GM18505 (cell line): ENCODE results near the gene CYTL1.

Source experiments
- ATAC-seq: cut with Tn5 transposase; IDR thresholded peaks from one replicate; pipeline ENCODE4 v1.9.1; 2021; ENCODE audit not compliant: unreplicated experiment
- POLR2A ChIP-seq: IDR thresholded peaks from 4 replicates; pipeline ENCODE4 v1.6.1; 2011; ENCODE audit warnings: borderline replicate concordance; ENCODE audit not compliant: insufficient read depth, insufficient read length; ENCODE audit errors: extremely low read depth

CYTL1 gene

DNA sequence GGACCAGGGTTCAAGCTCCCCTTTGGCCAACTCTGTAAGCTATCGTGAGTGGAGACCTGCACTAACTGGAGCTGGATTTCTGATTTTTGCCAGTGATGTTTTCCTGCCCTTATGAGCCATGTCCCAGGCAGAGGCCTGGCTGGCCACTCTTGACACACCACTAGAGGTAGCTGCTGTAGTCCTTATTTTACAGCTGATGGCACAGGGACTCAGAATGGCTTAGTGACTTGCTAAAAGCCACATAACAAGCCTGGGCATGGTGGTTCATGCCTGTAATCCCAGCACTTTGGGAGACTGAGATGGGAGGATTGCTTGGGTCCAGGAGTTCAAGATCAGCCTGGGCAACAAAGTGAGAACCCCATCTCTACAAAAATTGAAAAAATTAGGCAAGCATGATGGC, 33.4 kb downstream of the CYTL1 start:
- no peak for ATAC-seq
- no peak for TF ChIP-seq POLR2A

DNA sequence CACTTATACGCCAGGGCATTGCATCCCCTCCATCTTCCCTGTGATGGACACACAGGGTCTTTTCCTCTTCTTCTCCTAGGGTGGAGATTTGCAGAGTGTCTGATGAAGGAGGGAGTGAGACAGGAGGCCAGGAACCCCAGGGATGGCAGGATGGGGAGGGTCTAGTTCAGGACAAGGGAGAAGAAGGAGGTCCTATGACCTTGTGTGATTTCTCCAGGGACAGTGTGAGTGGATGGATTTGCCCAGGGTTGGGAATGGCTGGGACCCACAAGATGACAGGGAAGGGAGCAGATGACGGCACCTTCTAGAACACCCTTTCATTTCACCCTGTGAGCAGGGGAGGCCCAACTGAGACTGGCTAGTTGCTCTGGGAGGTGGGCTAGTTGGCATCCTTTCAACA, 34.2 kb downstream of the CYTL1 start:
- no peak for TF ChIP-seq POLR2A
- no peak for ATAC-seq

DNA sequence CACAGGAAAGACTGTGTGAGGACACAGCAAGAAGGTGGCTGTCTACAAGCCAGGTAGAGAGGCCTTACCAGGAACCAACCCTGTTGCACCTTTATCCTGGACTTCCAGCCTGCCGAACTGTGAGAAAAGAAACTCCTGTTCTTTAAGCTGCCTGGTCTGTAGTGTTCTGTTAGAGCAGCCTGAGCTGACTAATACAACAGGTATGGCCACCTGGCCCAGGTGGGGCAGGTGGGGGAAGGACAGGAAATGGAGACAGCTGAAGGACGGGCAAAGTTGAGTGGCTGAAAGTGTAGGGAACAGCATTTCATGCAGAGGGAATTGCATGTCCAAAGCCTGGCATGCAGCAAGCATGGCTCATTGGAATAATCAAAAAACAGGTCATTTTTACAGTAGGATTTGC, 35.1 kb downstream of the CYTL1 start:
- no peak for TF ChIP-seq POLR2A
- no peak for ATAC-seq

DNA sequence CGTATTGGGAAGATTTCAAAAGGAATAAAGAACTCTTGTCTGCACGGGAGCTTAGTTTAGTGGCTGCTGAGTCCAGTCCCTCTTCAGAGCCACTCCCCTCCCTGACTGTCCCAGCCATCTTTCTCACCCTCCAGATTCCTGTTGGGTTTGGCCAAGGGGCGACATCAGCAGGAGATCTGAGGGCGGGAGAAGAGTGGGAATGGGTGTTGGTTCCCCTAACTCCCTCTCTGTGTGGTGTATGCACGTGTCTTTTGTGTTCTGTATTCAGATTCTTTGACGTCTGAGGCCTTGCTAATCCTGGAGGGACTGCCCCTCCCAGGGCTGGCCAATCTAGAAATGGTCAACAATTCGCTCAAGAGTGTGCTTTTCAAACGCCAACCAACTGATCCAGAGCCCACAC, 37.4 kb downstream of the CYTL1 start:
- no peak for TF ChIP-seq POLR2A
- no peak for ATAC-seq

DNA sequence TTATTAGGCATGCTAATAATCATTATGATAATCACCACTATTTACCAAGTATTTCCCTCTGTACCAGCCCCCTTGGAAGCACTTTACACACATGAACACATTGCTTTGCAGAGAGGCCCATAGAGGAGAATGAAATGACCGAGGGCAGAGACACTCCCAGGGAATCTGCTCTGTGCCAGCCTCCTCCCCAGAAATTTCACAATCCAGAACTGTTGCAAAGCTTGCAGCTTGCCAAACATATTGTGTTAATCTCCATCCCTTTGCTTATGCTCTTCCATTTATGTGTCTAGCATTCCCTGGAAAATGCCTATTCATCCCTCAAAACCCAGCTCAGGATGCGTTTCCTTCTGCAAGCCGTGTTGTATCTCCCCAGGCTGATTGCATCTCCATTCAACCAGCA, 37.8 kb downstream of the CYTL1 start:
- ATAC-seq = no peak
- TF ChIP-seq POLR2A = no peak

DNA sequence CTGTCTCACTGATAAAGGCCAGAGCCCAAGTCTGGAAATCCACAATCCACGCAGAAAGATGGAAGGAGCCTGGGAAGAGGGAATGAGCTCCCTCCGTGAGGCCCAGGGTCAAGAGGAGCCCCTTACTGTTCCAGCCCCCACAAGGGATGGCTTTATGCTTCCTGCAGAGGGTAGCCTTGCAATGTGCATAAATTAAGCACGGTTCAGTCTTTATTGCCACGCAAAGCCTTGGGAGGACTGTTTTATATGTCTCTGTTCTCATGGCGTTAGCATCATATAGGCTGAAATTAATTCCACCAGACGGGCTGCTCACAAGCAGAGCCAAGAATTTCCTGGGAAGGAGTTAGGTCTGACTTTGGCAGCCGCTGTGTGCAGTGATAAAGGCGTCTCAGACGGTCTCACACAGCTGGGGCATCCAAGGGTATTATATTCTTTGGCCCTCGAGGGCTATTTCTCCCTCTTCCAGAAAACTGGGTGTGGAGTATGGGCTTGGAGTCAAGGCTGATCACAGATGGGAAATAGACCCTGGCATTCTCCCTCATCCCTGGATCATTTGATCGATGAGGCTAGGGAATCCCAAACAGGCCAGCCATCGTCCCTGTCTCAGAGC, 38.5 kb downstream of the CYTL1 start:
- TF ChIP-seq POLR2A = no peak
- ATAC-seq = no peak

DNA sequence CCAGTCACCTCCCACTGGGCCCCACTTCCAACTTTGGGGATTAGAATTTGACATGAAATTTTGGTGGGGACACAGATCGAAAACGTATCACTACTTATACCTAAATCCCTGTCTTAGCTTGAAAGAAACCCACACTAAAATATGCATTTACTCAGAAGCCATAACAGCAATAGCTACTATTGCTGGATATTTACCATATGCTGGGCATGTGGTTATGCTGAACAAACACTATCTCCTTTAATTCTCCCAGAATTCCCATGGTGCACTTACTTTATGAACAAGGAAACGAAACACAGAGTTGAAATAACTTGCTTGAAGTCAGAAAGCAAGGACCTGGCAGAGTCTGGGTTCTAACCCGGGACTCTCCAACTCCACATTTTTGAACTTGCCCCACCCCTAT, 39.3 kb downstream of the CYTL1 start:
- TF ChIP-seq POLR2A = no peak
- no peak for ATAC-seq

DNA sequence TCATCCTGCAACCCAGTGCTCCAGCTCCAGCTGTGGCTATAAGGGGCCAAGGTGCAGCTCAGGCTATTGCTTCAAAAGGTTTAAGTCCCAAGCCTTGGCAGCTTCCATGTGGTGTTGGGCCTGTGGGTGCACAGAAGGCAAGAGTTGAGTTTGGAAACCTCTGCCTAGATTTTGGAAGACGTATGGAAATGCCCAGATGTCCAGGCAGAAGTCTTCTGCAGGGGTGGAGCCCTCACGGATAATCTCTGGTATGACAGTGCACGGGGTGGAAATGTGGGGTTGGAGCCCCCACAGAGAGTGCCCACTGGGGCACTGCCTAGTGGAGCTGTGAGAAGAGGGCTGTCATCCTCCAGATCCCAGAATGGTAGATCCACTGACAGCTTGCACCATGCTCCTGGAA, 44.5 kb downstream of the CYTL1 start:
- TF ChIP-seq POLR2A = no peak
- ATAC-seq = no peak

DNA sequence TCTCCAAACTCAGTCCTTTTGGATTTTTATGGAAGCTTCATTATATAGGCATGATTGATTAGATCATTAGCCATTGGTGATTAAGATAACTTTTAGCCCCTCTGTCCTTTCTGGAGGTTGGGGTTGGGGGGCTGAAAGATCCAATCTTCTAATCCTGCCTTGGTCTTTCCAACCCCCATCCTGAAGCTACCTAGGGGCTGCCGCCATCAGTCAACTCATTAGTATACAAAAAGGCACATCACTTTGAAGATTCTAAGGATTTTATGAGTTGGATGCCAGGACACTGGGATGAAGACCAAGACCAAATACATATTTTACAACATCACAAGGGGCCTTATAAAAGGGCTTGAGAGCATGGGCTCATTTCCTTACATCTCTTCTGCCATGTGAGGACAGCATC, 47.5 kb downstream of the CYTL1 start:
- TF ChIP-seq POLR2A = no peak
- ATAC-seq = no peak

DNA sequence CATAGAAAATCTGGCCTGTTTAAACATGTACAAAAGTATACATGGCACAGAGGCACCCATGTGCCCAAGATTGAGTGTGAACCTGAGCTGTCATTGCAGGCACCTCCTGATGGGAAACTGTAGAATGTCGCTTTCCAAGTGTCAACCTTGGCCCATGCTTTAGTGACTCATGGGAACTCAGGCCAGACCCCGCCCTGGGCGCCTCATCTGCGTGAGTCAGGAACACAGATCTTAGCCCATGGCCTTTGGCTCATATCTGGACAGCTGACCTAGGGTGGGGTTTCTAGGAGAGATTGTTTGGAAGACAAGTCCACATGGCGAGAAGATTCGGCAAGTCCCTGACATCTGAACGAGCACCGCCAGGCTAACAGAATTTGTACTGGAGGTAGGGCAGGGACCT, 50.0 kb downstream of the CYTL1 start:
- no peak for TF ChIP-seq POLR2A
- ATAC-seq = no peak

DNA sequence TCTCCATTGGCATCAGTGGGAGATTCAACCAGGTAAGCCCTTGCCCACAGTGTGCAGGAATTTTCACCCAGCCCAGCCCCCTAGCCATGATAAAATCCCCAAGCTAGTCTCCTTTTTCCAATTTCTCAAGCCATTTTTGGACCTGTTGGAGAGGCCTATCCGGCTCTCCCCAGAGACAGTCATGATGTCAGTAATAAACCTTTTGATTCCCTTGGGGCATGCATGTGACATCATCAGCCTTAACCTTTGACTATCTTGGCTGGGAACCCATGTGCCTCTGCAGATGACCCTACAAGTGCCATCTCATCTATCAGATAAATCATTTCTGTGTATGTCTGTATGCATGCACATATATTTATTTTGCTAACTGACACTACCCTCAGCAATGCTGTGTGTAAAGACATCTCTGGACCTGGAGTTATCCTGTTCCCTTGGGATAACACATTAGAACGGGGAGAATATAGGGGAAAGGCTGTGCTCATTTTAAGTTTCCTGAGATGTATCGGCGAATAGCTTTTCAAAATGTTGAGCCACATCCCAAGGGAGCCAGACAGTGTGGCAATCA, 51.0 kb downstream of the CYTL1 start:
- no peak for ATAC-seq
- TF ChIP-seq POLR2A = no peak
